ENCODE measurements around the gene CACNA2D3.

DNA sequence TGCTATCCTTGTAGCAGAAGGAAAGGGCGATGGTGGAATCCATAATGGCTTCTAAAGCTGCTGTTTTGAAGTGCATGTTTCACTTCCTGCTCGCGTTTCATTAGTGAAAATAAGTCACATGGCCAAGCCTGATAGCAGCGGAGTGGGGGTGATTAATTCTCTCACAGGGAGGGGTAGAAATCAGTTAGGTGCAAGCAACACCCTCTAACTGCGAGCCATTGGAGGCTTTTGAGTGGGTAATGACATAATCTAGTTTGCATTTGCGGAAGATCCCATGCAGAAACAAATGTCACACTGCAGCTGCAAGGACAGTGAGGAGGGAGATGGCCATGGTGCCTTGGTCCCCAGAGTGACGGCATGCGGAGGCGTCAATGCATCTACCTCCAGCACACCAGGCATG is 41.1 kb downstream of the CACNA2D3 start:
- TF ChIP-seq, protein P1, sequence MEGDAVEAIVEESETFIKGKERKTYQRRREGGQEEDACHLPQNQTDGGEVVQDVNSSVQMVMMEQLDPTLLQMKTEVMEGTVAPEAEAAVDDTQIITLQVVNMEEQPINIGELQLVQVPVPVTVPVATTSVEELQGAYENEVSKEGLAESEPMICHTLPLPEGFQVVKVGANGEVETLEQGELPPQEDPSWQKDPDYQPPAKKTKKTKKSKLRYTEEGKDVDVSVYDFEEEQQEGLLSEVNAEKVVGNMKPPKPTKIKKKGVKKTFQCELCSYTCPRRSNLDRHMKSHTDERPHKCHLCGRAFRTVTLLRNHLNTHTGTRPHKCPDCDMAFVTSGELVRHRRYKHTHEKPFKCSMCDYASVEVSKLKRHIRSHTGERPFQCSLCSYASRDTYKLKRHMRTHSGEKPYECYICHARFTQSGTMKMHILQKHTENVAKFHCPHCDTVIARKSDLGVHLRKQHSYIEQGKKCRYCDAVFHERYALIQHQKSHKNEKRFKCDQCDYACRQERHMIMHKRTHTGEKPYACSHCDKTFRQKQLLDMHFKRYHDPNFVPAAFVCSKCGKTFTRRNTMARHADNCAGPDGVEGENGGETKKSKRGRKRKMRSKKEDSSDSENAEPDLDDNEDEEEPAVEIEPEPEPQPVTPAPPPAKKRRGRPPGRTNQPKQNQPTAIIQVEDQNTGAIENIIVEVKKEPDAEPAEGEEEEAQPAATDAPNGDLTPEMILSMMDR (IDR thresholded peaks at IDR 0.05): no peak
- TF ChIP-seq POLR2A (IDR thresholded peaks at IDR 0.05): no peak
